SK-N-SH treated with all-trans-retinoic acid at 6 μM for 48 hours (cell line): ENCODE data around the gene ANKRD44.

Source experiments
- ATAC-seq: fragments of 200-7000 bp; cut with Tn5 transposase; 3 replicates; pipeline ENCODE4 v1.9.1; 2020; ENCODE audit warnings: mild to moderate bottlenecking, moderate library complexity
- ARNTL ChIP-seq: fragments of 450-650 bp; formaldehyde crosslinking; IDR thresholded peaks from 2 replicates; pipeline ENCODE4 v1.5.0; 2020; ENCODE audit warnings: low read depth, mild to moderate bottlenecking, moderate library complexity, borderline replicate concordance
- BACH2 ChIP-seq: fragments of 250-450 bp; sonication (Bioruptor Pico); IDR thresholded peaks from 2 replicates; pipeline ENCODE4 v1.9.0; 2021; ENCODE audit warnings: mild to moderate bottlenecking, borderline replicate concordance
- CREB5 ChIP-seq: fragments of 250-450 bp; sonication (Bioruptor Pico); IDR thresholded peaks from 2 replicates; pipeline ENCODE4 v1.5.1; 2020; ENCODE audit warnings: low read depth, mild to moderate bottlenecking, moderate library complexity
- CSDC2 ChIP-seq: fragments of 250-450 bp; sonication (Bioruptor Pico); IDR thresholded peaks from 2 replicates; pipeline ENCODE4 v1.5.0; 2020; ENCODE audit warnings: mild to moderate bottlenecking, moderate library complexity
- CSRNP3 ChIP-seq: fragments of 250-450 bp; sonication (Bioruptor Pico); IDR thresholded peaks from 2 replicates; pipeline ENCODE4 v1.5.1; 2021; ENCODE audit warnings: mild to moderate bottlenecking, moderate library complexity
- ESRRG ChIP-seq: fragments of 250-450 bp; sonication (Bioruptor Pico); IDR thresholded peaks from 2 replicates; pipeline ENCODE4 v1.6.1; 2021; ENCODE audit warnings: mild to moderate bottlenecking
- GLIS3 ChIP-seq: fragments of 250-450 bp; sonication (Bioruptor Pico); IDR thresholded peaks from 2 replicates; pipeline ENCODE4 v1.5.0; 2020; ENCODE audit warnings: mild to moderate bottlenecking, moderate library complexity
- ISL1 ChIP-seq: fragments of 250-450 bp; sonication (Bioruptor Pico); IDR thresholded peaks from 2 replicates; pipeline ENCODE4 v2.1.2; 2022; ENCODE audit warnings: mild to moderate bottlenecking, moderate library complexity
- OSR1 ChIP-seq: fragments of 250-450 bp; sonication (Bioruptor Pico); IDR thresholded peaks from 2 replicates; pipeline ENCODE4 v1.8.0; 2022; ENCODE audit warnings: moderate library complexity, mild to moderate bottlenecking, inconsistent platforms
- PATZ1 ChIP-seq: fragments of 250-450 bp; sonication (Bioruptor Pico); IDR thresholded peaks from 2 replicates; pipeline ENCODE4 v1.8.0; 2020; ENCODE audit warnings: mild to moderate bottlenecking, moderate library complexity, borderline replicate concordance
- POU6F1 ChIP-seq: fragments of 250-450 bp; sonication (Bioruptor Pico); IDR thresholded peaks from 2 replicates; pipeline ENCODE4 v1.8.0; 2021; ENCODE audit warnings: low read depth, mild to moderate bottlenecking, moderate library complexity, borderline replicate concordance
- RARB ChIP-seq: fragments of 250-450 bp; sonication (Bioruptor Pico); IDR thresholded peaks from 2 replicates; pipeline ENCODE4 v1.8.0; 2021; ENCODE audit warnings: mild to moderate bottlenecking, moderate library complexity
- SNAI2 ChIP-seq: fragments of 250-450 bp; sonication (Bioruptor Pico); IDR thresholded peaks from 2 replicates; pipeline ENCODE4 v1.5.0; 2020; ENCODE audit warnings: mild to moderate bottlenecking, moderate library complexity
- TCF4 ChIP-seq: fragments of 250-450 bp; sonication (Bioruptor Pico); IDR thresholded peaks from 2 replicates; pipeline ENCODE4 v1.8.0; 2021; ENCODE audit warnings: mild to moderate bottlenecking, moderate library complexity, borderline replicate concordance
- TOX ChIP-seq: fragments of 250-450 bp; sonication (Bioruptor Pico); IDR thresholded peaks from 2 replicates; pipeline ENCODE4 v1.8.0; 2021; ENCODE audit warnings: mild to moderate bottlenecking, moderate library complexity, borderline replicate concordance
- TSHZ2 ChIP-seq: fragments of 250-450 bp; sonication (Bioruptor Pico); IDR thresholded peaks from 2 replicates; pipeline ENCODE4 v1.5.0; 2020; ENCODE audit warnings: mild to moderate bottlenecking, moderate library complexity
- ZC3H10 ChIP-seq: fragments of 250-450 bp; sonication (Bioruptor Pico); IDR thresholded peaks from 2 replicates; pipeline ENCODE4 v1.5.1; 2021; ENCODE audit warnings: mild to moderate bottlenecking, moderate library complexity
- ZFP3 ChIP-seq: fragments of 250-450 bp; sonication (Bioruptor Pico); IDR thresholded peaks from 2 replicates; pipeline ENCODE4 v1.5.0; 2020; ENCODE audit warnings: mild to moderate bottlenecking, moderate library complexity
- ZFP30 ChIP-seq: fragments of 450-650 bp; formaldehyde crosslinking; IDR thresholded peaks from 2 replicates; pipeline ENCODE4 v1.5.0; 2022; ENCODE audit warnings: mild to moderate bottlenecking, moderate library complexity
- ZNF565 ChIP-seq: fragments of 450-650 bp; formaldehyde crosslinking; conservative IDR thresholded peaks from 2 replicates; pipeline ENCODE4 v1.5.0; 2020; ENCODE audit warnings: low read depth, mild to moderate bottlenecking, moderate library complexity
- ZNF70 ChIP-seq: fragments of 450-650 bp; formaldehyde crosslinking; IDR thresholded peaks from 2 replicates; pipeline ENCODE4 v1.5.0; 2020; ENCODE audit warnings: mild to moderate bottlenecking, moderate library complexity
- ZNF8 ChIP-seq: fragments of 450-650 bp; formaldehyde crosslinking; IDR thresholded peaks from 2 replicates; pipeline ENCODE4 v1.5.0; 2020; ENCODE audit warnings: mild to moderate bottlenecking, moderate library complexity

Gene ANKRD44

GRCh38 chr2:197088694-197089093, 221.9 kb downstream of the ANKRD44 start (continued):
- TF ChIP-seq PATZ1 (CRISPR knock-in tag) (no peak), ZNF565 (no peak), ZNF8 (CRISPR knock-in tag) (no peak), SNAI2 (CRISPR knock-in tag) (no peak), GLIS3 (CRISPR knock-in tag) (no peak), CSDC2 (no peak), BACH2 (CRISPR knock-in tag) (no peak)

GRCh38 chr2:197086500-197086899, 224.1 kb downstream of the ANKRD44 start:
- ATAC-seq: no peak
- peak; percentile 55; the same call in 1 of the 2 replicates for TF ChIP-seq ISL1 (CRISPR knock-in tag)
- TF ChIP-seq ESRRG (CRISPR knock-in tag): no peak
- TF ChIP-seq BACH2 (CRISPR knock-in tag): no peak
- TF ChIP-seq TSHZ2: peak; percentile 67; the same call in 1 of the 2 replicates
- TF ChIP-seq TOX (CRISPR knock-in tag): no peak
- no peak for TF ChIP-seq ZC3H10 (CRISPR knock-in tag)
- peak; percentile 95 for TF ChIP-seq ZFP3 (CRISPR knock-in tag)
- no peak for TF ChIP-seq CREB5
- no peak; the same call in 1 of the 2 replicates for TF ChIP-seq CSRNP3
- no peak for TF ChIP-seq OSR1
- no peak for TF ChIP-seq ZNF70 (CRISPR knock-in tag)
- TF ChIP-seq ARNTL (CRISPR knock-in tag): no peak
- no peak for TF ChIP-seq GLIS3 (CRISPR knock-in tag)
- no peak for TF ChIP-seq CSDC2
- TF ChIP-seq PATZ1 (CRISPR knock-in tag): no peak
- TF ChIP-seq RARB: no peak
- TF ChIP-seq ZFP30 (CRISPR knock-in tag): no peak
- TF ChIP-seq TCF4 (CRISPR knock-in tag): peak; percentile 49; the same call in 1 of the 2 replicates

GRCh38 chr2:197085665-197086064, 224.9 kb downstream of the ANKRD44 start:
- no peak for ATAC-seq
- TF ChIP-seq TSHZ2 (no peak), POU6F1 (CRISPR knock-in tag) (no peak), ZNF565 (no peak), ZC3H10 (CRISPR knock-in tag) (no peak), TOX (CRISPR knock-in tag) (no peak), ZNF70 (CRISPR knock-in tag) (no peak), SNAI2 (CRISPR knock-in tag) (no peak), CSRNP3 (no peak), ARNTL (CRISPR knock-in tag) (no peak), TCF4 (CRISPR knock-in tag) (no peak), ZFP30 (CRISPR knock-in tag) (no peak)
